22Rv1 (cell line): ENCODE measurements around the gene SLCO4C1.

Experiments used
- ZFX ChIP-seq: fragments of 450-650 bp; IDR thresholded peaks from 2 replicates; pipeline ENCODE4 v1.6.1; 2017; ENCODE audit warnings: antibody characterized with exemption, borderline replicate concordance
- TF ChIP-seq, protein P1 (sequence below): fragments of 450-650 bp; IDR thresholded peaks from 2 replicates; pipeline ENCODE4 v1.5.1; 2017; ENCODE audit warnings: mild to moderate bottlenecking

- TF ChIP-seq, protein P1, sequence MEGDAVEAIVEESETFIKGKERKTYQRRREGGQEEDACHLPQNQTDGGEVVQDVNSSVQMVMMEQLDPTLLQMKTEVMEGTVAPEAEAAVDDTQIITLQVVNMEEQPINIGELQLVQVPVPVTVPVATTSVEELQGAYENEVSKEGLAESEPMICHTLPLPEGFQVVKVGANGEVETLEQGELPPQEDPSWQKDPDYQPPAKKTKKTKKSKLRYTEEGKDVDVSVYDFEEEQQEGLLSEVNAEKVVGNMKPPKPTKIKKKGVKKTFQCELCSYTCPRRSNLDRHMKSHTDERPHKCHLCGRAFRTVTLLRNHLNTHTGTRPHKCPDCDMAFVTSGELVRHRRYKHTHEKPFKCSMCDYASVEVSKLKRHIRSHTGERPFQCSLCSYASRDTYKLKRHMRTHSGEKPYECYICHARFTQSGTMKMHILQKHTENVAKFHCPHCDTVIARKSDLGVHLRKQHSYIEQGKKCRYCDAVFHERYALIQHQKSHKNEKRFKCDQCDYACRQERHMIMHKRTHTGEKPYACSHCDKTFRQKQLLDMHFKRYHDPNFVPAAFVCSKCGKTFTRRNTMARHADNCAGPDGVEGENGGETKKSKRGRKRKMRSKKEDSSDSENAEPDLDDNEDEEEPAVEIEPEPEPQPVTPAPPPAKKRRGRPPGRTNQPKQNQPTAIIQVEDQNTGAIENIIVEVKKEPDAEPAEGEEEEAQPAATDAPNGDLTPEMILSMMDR, result no peak
- TF ChIP-seq ZFX, result no peak
Measured at GRCh38 chr5:102271759-102272158, 24.3 kb downstream of the SLCO4C1 start.
